Measurements from ENCODE around the gene IER3. TPM values are rescaled to one million over a fixed set of nuclear protein-coding genes. Genes with fewer than 3 reads are reported as not detected.

IER3 gene
- total RNA-seq, 1 experiment from 2014 or later = 82.4 TPM

GRCh38 chr6:30720738-30721197 lies 23.6 kb downstream of the IER3 start (continued):
- TF ChIP-seq, protein P1, sequence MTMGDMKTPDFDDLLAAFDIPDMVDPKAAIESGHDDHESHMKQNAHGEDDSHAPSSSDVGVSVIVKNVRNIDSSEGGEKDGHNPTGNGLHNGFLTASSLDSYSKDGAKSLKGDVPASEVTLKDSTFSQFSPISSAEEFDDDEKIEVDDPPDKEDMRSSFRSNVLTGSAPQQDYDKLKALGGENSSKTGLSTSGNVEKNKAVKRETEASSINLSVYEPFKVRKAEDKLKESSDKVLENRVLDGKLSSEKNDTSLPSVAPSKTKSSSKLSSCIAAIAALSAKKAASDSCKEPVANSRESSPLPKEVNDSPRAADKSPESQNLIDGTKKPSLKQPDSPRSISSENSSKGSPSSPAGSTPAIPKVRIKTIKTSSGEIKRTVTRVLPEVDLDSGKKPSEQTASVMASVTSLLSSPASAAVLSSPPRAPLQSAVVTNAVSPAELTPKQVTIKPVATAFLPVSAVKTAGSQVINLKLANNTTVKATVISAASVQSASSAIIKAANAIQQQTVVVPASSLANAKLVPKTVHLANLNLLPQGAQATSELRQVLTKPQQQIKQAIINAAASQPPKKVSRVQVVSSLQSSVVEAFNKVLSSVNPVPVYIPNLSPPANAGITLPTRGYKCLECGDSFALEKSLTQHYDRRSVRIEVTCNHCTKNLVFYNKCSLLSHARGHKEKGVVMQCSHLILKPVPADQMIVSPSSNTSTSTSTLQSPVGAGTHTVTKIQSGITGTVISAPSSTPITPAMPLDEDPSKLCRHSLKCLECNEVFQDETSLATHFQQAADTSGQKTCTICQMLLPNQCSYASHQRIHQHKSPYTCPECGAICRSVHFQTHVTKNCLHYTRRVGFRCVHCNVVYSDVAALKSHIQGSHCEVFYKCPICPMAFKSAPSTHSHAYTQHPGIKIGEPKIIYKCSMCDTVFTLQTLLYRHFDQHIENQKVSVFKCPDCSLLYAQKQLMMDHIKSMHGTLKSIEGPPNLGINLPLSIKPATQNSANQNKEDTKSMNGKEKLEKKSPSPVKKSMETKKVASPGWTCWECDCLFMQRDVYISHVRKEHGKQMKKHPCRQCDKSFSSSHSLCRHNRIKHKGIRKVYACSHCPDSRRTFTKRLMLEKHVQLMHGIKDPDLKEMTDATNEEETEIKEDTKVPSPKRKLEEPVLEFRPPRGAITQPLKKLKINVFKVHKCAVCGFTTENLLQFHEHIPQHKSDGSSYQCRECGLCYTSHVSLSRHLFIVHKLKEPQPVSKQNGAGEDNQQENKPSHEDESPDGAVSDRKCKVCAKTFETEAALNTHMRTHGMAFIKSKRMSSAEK (CRISPR knock-in tag; IDR thresholded peaks at IDR 0.05; ENCODE audit: borderline replicate concordance) = 0 out of 2 replicates have a peak, but pooled peaks have one; percentile 8
- no peak for TF ChIP-seq ZSCAN18 (CRISPR knock-in tag; IDR thresholded peaks at IDR 0.05)
- no peak for TF ChIP-seq CREB1 (CRISPR knock-in tag; IDR thresholded peaks at IDR 0.05)
- TF ChIP-seq OVOL2 (CRISPR knock-in tag; IDR thresholded peaks at IDR 0.05; ENCODE audit: borderline replicate concordance) = no peak
- TF ChIP-seq, protein P2, sequence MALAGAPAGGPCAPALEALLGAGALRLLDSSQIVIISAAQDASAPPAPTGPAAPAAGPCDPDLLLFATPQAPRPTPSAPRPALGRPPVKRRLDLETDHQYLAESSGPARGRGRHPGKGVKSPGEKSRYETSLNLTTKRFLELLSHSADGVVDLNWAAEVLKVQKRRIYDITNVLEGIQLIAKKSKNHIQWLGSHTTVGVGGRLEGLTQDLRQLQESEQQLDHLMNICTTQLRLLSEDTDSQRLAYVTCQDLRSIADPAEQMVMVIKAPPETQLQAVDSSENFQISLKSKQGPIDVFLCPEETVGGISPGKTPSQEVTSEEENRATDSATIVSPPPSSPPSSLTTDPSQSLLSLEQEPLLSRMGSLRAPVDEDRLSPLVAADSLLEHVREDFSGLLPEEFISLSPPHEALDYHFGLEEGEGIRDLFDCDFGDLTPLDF (CRISPR knock-in tag; IDR thresholded peaks at IDR 0.05) = no peak
- TF ChIP-seq PREB (CRISPR knock-in tag; IDR thresholded peaks at IDR 0.05; ENCODE audit: borderline replicate concordance) = no peak
- TF ChIP-seq NR1H2 (CRISPR knock-in tag; IDR thresholded peaks at IDR 0.05) = no peak
- TF ChIP-seq CREM (CRISPR knock-in tag; IDR thresholded peaks at IDR 0.05) = no peak
- TF ChIP-seq ZBTB21 (CRISPR knock-in tag; IDR thresholded peaks at IDR 0.05; ENCODE audit: borderline replicate concordance) = no peak
- peak; percentile 32; the same call in 1 of the 2 replicates for TF ChIP-seq PRRX2 (CRISPR knock-in tag; IDR thresholded peaks at IDR 0.05)
- no peak for TF ChIP-seq FOXP4 (CRISPR knock-in tag; IDR thresholded peaks at IDR 0.05)
- TF ChIP-seq IRF2 (CRISPR knock-in tag; IDR thresholded peaks at IDR 0.05; ENCODE audit: borderline replicate concordance, low read depth) = no peak
- no peak for TF ChIP-seq ZNF232 (CRISPR knock-in tag; IDR thresholded peaks at IDR 0.05)
- no peak for TF ChIP-seq SOX15 (CRISPR knock-in tag; IDR thresholded peaks at IDR 0.05)
- no peak for TF ChIP-seq ZNF423 (CRISPR knock-in tag; IDR thresholded peaks at IDR 0.05)
- peak; percentile 84 for TF ChIP-seq NFATC4 (CRISPR knock-in tag; IDR thresholded peaks at IDR 0.05)
- no peak for TF ChIP-seq E2F5 (CRISPR knock-in tag; IDR thresholded peaks at IDR 0.05)
- no peak for TF ChIP-seq ARID4B (CRISPR knock-in tag; IDR thresholded peaks at IDR 0.05; ENCODE audit: borderline replicate concordance)
- TF ChIP-seq RORB (CRISPR knock-in tag; IDR thresholded peaks at IDR 0.05) = no peak
- TF ChIP-seq, protein P3, sequence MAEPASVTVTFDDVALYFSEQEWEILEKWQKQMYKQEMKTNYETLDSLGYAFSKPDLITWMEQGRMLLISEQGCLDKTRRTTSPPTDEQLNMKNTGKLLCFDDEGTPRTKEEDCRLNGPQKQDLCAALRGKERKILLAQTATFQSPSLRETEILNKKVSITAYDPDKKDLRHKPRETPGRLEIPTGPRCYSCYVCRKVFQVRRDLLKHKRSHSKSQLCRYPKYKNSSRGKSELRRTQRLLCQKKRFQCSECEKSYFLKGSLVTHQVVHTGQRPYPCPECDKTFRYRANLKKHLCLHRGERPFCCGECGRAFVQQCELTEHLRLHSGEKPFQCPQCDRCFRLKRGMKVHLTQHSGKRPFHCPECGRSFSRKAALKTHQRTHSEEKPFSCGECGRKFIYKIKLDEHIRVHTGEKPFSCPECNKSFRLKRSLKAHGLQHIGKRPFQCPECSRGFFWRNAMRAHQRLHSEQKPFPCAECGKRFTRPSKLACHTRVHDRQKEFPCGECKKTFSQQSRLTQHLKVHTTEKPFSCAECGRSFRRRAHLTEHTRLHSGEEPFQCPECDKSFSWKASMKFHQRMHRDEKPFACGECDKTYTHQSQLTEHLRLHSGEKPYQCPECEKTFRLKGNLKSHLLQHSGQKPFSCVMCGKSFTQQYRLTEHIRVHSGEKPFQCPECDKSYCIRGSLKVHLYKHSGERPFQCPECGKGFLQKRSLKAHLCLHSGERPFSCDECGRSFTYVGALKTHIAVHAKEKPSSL (CRISPR knock-in tag; conservative IDR thresholded peaks at IDR 0.05) = 0 out of 2 replicates have a peak, but pooled peaks have one; percentile 15
- TF ChIP-seq TCF7 (CRISPR knock-in tag; IDR thresholded peaks at IDR 0.05; ENCODE audit: low read depth) = no peak
- no peak for TF ChIP-seq ZNF219 (CRISPR knock-in tag; IDR thresholded peaks at IDR 0.05; ENCODE audit: borderline replicate concordance)

All from WTC11 (cell line).